ENCODE measurements around the gene NTHL1. TPM values are rescaled to one million over a fixed set of nuclear protein-coding genes. Genes with fewer than 3 reads are reported as not detected.

Gene NTHL1
- total RNA-seq, 1 experiment from 2014 or later, result 52.0 TPM

- Histone ChIP-seq H3T11ph (ENCODE audit: low read length) (no peak overlapping the region), H2BK5ac (ENCODE audit: insufficient read length, low read length) (no peak overlapping the region), H3K56ac (ENCODE audit: insufficient read length, low read depth, low read length) (no peak overlapping the region), H3K4me2 (ENCODE audit: insufficient read depth, insufficient read length, low read length) (no peak overlapping the region), H3K79me2 (ENCODE audit: insufficient read depth, low read length) (no peaks in the 10 kb centered on the region), H3K27me3 (ENCODE audit: insufficient read depth, low read length) (peaks cover 7% of the 10 kb centered on the region; the same call in 1 of the 2 replicates), H4K91ac (ENCODE audit: insufficient read length, low read depth, low read length) (no peak overlapping the region), H3K79me1 (ENCODE audit: insufficient read depth, low read depth, low read length, poor library complexity, severe bottlenecking) (no peaks in the 10 kb centered on the region), H3K23me2 (ENCODE audit: insufficient read length, low read depth, low read length, poor library complexity, severe bottlenecking) (peaks cover 3% of the 10 kb centered on the region), H3K9me3 (ENCODE audit: control insufficient read depth, low read depth, low read length) (no peaks in the 10 kb centered on the region), H3K9ac (ENCODE audit: extremely low read depth, insufficient read length, low read length) (no peak overlapping the region), H3K23ac (ENCODE audit: insufficient read length, low read depth, low read length) (no peak overlapping the region), H3K27ac (ENCODE audit: insufficient read length, low read depth, low read length) (no peak overlapping the region), H3K18ac (ENCODE audit: insufficient read length, low read depth, low read length) (no peak overlapping the region), H4K20me1 (ENCODE audit: control insufficient read depth, insufficient read depth, insufficient read length) (no peaks in the 10 kb centered on the region), H2AK5ac (ENCODE audit: insufficient read length, low read length) (no peak overlapping the region), H2BK15ac (ENCODE audit: low read depth, low read length) (no peak overlapping the region), H3K4me1 (ENCODE audit: insufficient read depth, low read length) (no peaks in the 10 kb centered on the region), H2BK120ac (ENCODE audit: low read depth, low read length, poor library complexity, severe bottlenecking) (no peak overlapping the region), H4K5ac (ENCODE audit: insufficient read length, low read depth, low read length) (no peak overlapping the region), H2BK12ac (ENCODE audit: insufficient read length, low read depth, low read length) (no peak overlapping the region), H3K14ac (ENCODE audit: insufficient read depth, low read length) (no peak overlapping the region), H2BK20ac (ENCODE audit: low read depth, low read length, poor library complexity, severe bottlenecking) (no peak overlapping the region), H4K8ac (replicated peaks; ENCODE audit: insufficient read length, low read depth, low read length) (no peak overlapping the region), H3K4ac (ENCODE audit: low read depth, low read length) (no peak overlapping the region), H2AFZ (ENCODE audit: low read length) (no peak overlapping the region)
- Mint-ChIP-seq H3K4me1 (peaks cover 7% of the 10 kb centered on the region in 2 experiments; a peak in 2 of 4 replicates), H3K9me3 (no peaks in the 10 kb centered on the region), H3K36me3 (ENCODE audit: insufficient read depth in 1 of 3, low read depth in 3 of 3) (no peaks in the 10 kb centered on the region), H3K27me3 (ENCODE audit: low read depth) (peaks cover 20% of the 10 kb centered on the region), H3K27ac (no peak overlapping the region), H3K4me3 (no peak overlapping the region)
- no peak for TF ChIP-seq CTCF (conservative IDR thresholded peaks at IDR 0.05)
- no peak for DNase-seq
- no CpG with 5 or more reads among the region's 11 CpGs for WGBS (ENCODE audit: extremely low coverage, insufficient read length, low lambda C conversion rate)
Observed at GRCh38 chr16:2030036-2030435, 17.6 kb downstream of the NTHL1 start.
